Karpas-422 (cell line): ENCODE results near the gene CA12. TPM values are rescaled to one million over a fixed set of nuclear protein-coding genes. Genes with fewer than 3 reads are reported as not detected.
"Not testable (repeated sequence)": the region's sequence is repeated elsewhere in the genome, so short reads cannot be mapped to it uniquely, and the experiment has no call there.

Experiments used
- DNase-seq: peaks from one replicate; pipeline ENCODE4 v3.0.0-alpha.2; 2015
- H2AFZ ChIP-seq: fragments of 200-600 bp; sonication (generic); 2 replicates; pipeline ENCODE4 v1.6.1; 2014; ENCODE audit warnings: antibody characterized with exemption, low read length, mixed read lengths
- H3K27ac ChIP-seq: fragments of 200-600 bp; sonication (generic); 2 replicates; pipeline ENCODE4 v1.5.1; 2014; ENCODE audit warnings: mild to moderate bottlenecking, low read length, moderate library complexity
- H3K27me3 ChIP-seq: fragments of 200-600 bp; sonication (generic); 2 replicates; pipeline ENCODE4 v1.6.1; 2014; ENCODE audit warnings: low read length, mixed read lengths
- H3K36me3 ChIP-seq: fragments of 200-600 bp; sonication (generic); 2 replicates; pipeline ENCODE4 v1.6.1; 2014; ENCODE audit warnings: low read length, mixed read lengths; ENCODE audit not compliant: insufficient read depth
- H3K4me1 ChIP-seq: fragments of 200-600 bp; sonication (generic); 2 replicates; pipeline ENCODE4 v1.6.1; 2014; ENCODE audit warnings: mild to moderate bottlenecking, low read length, mixed read lengths
- H3K4me2 ChIP-seq: fragments of 200-600 bp; sonication (generic); 2 replicates; pipeline ENCODE4 v1.6.1; 2014; ENCODE audit warnings: low read length, low read depth, mild to moderate bottlenecking; ENCODE audit not compliant: poor library complexity, severe bottlenecking
- H3K4me3 ChIP-seq: fragments of 200-600 bp; sonication (generic); 2 replicates; pipeline ENCODE4 v1.5.1; 2014; ENCODE audit warnings: mild to moderate bottlenecking, antibody characterized with exemption, low read length, mixed read lengths
- H3K79me2 ChIP-seq: fragments of 200-600 bp; sonication (generic); 2 replicates; pipeline ENCODE4 v1.6.1; 2014; ENCODE audit warnings: mild to moderate bottlenecking, low read length, mixed read lengths
- H3K9ac ChIP-seq: fragments of 200-600 bp; sonication (generic); 2 replicates; pipeline ENCODE4 v1.6.0; 2014; ENCODE audit warnings: low read length
- H3K9me2 ChIP-seq: fragments of 200-600 bp; sonication (generic), shearing (Covaris generic); replicated peaks from 2 replicates; pipeline ENCODE4 v1.6.0; 2014; ENCODE audit warnings: mild to moderate bottlenecking, low read length, moderate library complexity; ENCODE audit not compliant: insufficient read depth
- H3K9me3 ChIP-seq: fragments of 300-700, 200-600 bp; sonication (generic); 2 replicates; pipeline ENCODE4 v1.6.1; 2014; ENCODE audit warnings: low read length, mixed read lengths
- H4K20me1 ChIP-seq: fragments of 200-600 bp; sonication (generic); 2 replicates; pipeline ENCODE4 v1.6.1; 2014; ENCODE audit warnings: mild to moderate bottlenecking, antibody characterized with exemption, low read length, low read depth; ENCODE audit not compliant: insufficient read depth
- total RNA-seq: library from RNA; depleted of rRNA; stranded (reverse); fragments of >200 nt; shearing (Covaris generic); gene quantifications from 2 replicates; pipeline ENCODE4 v1.2.3, GENCODE V29; 2014; ENCODE audit warnings: low replicate concordance

The CA12 gene
- total RNA-seq, 1 experiment from 2014 or later = not detected

DNA sequence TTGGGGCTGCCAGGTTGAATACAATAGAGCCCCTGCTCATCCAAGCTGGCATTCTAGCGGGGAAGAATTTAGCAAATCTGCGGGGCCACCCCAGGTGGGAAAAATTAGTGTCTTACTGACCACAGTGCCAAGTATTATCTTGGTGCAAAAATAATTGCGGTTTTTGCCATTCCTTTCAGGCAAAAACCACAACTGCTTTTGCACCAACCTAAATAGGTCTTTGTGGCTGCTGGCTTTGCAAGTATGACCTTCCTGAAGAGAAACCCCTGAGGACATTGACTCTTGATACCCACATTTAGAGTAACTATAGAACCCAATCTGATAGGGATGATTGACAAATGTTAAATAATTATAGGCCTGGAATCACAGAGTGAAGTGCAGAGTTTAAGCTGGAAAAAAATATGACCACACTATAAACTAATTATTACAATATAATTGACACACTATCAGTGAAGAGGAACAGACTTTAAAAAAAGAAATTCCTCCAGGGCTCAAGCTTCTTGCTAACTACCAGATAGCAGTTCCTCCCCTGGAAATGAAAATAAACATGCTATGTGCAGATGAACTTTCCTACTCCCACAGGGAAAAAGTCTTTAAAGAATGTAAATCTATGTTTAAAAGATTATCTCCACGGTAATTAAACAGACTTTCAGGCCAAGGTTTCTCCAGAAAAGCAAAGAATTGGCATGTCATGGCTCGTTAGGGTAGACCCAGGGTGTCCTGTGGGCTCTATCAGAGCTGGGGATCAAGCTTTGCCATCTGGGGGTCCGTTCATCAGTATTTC lies 34.4 kb downstream of the CA12 start:
- Histone ChIP-seq H4K20me1 (no peaks in the 10 kb centered on the region), H3K4me3 (no peak overlapping the region), H3K4me1 (peaks cover 4% of the 10 kb centered on the region; the same call in 1 of the 2 replicates), H3K27ac (no peak overlapping the region), H2AFZ (no peak overlapping the region), H3K27me3 (no peaks in the 10 kb centered on the region), H3K9me2 (no peaks in the 10 kb centered on the region), H3K9ac (no peak overlapping the region), H3K36me3 (no peaks in the 10 kb centered on the region), H3K9me3 (no peaks in the 10 kb centered on the region), H3K4me2 (no peak overlapping the region), H3K79me2 (no peaks in the 10 kb centered on the region)
- DNase-seq = no peak

GRCh38 chr15:63345391-63345752 lies 36.3 kb downstream of the CA12 start:
- H3K36me3 ChIP-seq = no peaks in the 10 kb centered on the region
- H3K4me1 ChIP-seq = peaks cover 4% of the 10 kb centered on the region; the same call in 1 of the 2 replicates
- no peaks in the 10 kb centered on the region for H3K9me3 ChIP-seq
- H3K27ac ChIP-seq = no peak overlapping the region
- no peaks in the 10 kb centered on the region for H3K27me3 ChIP-seq
- no peak for DNase-seq
- no peaks in the 10 kb centered on the region for H3K9me2 ChIP-seq
- no peak overlapping the region for H3K9ac ChIP-seq
- no peak overlapping the region for H2AFZ ChIP-seq
- no peaks in the 10 kb centered on the region for H3K79me2 ChIP-seq
- H4K20me1 ChIP-seq = no peaks in the 10 kb centered on the region
- no peak overlapping the region for H3K4me3 ChIP-seq
- H3K4me2 ChIP-seq = no peak overlapping the region

DNA sequence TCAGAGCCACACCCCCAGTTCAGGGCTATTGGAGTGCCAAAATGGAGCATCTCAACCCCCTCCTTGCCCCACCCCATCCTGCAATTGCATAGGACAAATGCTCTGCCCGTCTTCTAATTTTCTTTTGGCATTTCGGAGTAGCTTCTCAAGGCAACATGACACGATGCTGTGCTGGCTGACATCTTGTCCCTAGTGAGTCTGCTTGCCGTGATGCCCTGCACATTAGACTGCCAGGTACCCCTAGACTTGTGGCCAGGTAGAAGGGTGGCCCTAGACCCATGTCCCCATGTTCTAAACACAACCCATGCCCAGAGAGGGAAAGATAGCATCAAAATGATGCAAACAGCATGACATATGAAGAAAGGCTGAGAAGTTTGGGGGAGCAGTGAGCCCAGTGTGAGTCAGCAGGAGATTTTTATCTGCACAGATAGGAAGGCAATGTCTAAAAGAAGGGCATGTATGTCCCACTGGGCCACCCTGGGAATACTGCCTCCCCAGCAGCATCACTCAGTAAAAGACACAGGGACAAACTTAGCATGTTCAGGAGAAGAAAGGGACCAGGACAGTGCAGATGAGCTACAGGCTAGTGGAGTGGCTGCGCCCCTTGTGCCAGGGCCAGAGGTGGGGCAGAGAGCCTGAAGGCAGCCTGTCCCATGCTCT lies 36.8 kb downstream of the CA12 start:
- Histone ChIP-seq H3K36me3 (no peaks in the 10 kb centered on the region), H2AFZ (no peak overlapping the region), H3K79me2 (no peaks in the 10 kb centered on the region), H3K9me2 (no peaks in the 10 kb centered on the region), H3K4me3 (no peak overlapping the region), H4K20me1 (no peaks in the 10 kb centered on the region), H3K4me1 (peaks cover 4% of the 10 kb centered on the region; the same call in 1 of the 2 replicates), H3K9me3 (no peaks in the 10 kb centered on the region), H3K27ac (no peak overlapping the region), H3K4me2 (no peak overlapping the region), H3K9ac (no peak overlapping the region), H3K27me3 (no peaks in the 10 kb centered on the region)
- DNase-seq = no peak

GRCh38 chr15:63342996-63343562 lies 38.6 kb downstream of the CA12 start:
- not testable (repeated sequence) for H3K4me2 ChIP-seq, H3K79me2 ChIP-seq, H3K27me3 ChIP-seq, H3K9ac ChIP-seq, H3K27ac ChIP-seq, H3K9me3 ChIP-seq, H3K4me3 ChIP-seq, H4K20me1 ChIP-seq, H3K36me3 ChIP-seq, H3K4me1 ChIP-seq, DNase-seq, H3K9me2 ChIP-seq, H2AFZ ChIP-seq

GRCh38 chr15:63341898-63342297 lies 39.7 kb downstream of the CA12 start:
- Histone ChIP-seq H2AFZ (no peak overlapping the region), H3K9me2 (no peaks in the 10 kb centered on the region), H3K27me3 (no peaks in the 10 kb centered on the region), H3K4me2 (no peak overlapping the region), H3K9me3 (no peaks in the 10 kb centered on the region), H3K9ac (no peak overlapping the region), H4K20me1 (no peaks in the 10 kb centered on the region), H3K4me3 (no peak overlapping the region), H3K36me3 (no peaks in the 10 kb centered on the region), H3K79me2 (no peaks in the 10 kb centered on the region), H3K4me1 (no peaks in the 10 kb centered on the region), H3K27ac (no peak overlapping the region)
- no peak for DNase-seq

- no peak for DNase-seq
- no peaks in the 10 kb centered on the region for H3K9me3 ChIP-seq
- no peak overlapping the region for H3K4me3 ChIP-seq
- H2AFZ ChIP-seq = no peak overlapping the region
- H4K20me1 ChIP-seq = no peaks in the 10 kb centered on the region
- no peak overlapping the region for H3K4me2 ChIP-seq
- H3K36me3 ChIP-seq = no peaks in the 10 kb centered on the region
- no peaks in the 10 kb centered on the region for H3K79me2 ChIP-seq
- no peaks in the 10 kb centered on the region for H3K27me3 ChIP-seq
- H3K4me1 ChIP-seq = no peaks in the 10 kb centered on the region
- no peaks in the 10 kb centered on the region for H3K9me2 ChIP-seq
- H3K27ac ChIP-seq = no peak overlapping the region
- no peak overlapping the region for H3K9ac ChIP-seq
These were observed 40.8 kb downstream of the CA12 start for GRCh38 chr15:63340878-63341277.

GRCh38 chr15:63340353-63340752 lies 41.3 kb downstream of the CA12 start:
- no peaks in the 10 kb centered on the region for H3K27me3 ChIP-seq
- no peaks in the 10 kb centered on the region for H4K20me1 ChIP-seq
- no peak overlapping the region for H3K9ac ChIP-seq
- no peaks in the 10 kb centered on the region for H3K36me3 ChIP-seq
- no peaks in the 10 kb centered on the region for H3K9me3 ChIP-seq
- H3K4me1 ChIP-seq = no peaks in the 10 kb centered on the region
- H3K9me2 ChIP-seq = no peaks in the 10 kb centered on the region
- H3K27ac ChIP-seq = no peak overlapping the region
- H2AFZ ChIP-seq = no peak overlapping the region
- H3K4me2 ChIP-seq = no peak overlapping the region
- H3K79me2 ChIP-seq = no peaks in the 10 kb centered on the region
- no peak for DNase-seq
- H3K4me3 ChIP-seq = no peak overlapping the region

DNA sequence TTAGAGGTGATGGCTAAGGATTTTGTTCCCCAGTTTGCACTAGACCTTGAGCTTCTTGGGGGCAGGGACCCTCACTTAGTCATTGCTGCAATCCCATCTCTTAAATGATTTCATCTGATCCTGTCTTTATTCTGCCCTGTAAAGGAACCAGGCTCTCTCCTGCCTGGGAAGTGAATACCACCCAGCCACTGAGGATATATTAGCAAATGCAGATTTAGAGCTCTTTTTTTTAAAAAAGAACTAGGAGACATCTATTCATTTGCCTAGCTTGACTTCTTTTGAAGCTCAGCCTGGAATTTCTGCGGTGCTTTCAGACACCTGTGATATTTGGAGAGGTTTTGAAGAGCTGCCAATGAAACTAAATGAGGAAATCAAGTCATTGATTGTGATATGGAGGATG lies 41.8 kb downstream of the CA12 start:
- Histone ChIP-seq H3K9me3 (no peaks in the 10 kb centered on the region), H4K20me1 (no peaks in the 10 kb centered on the region), H3K9ac (no peak overlapping the region), H2AFZ (no peak overlapping the region), H3K27me3 (no peaks in the 10 kb centered on the region), H3K36me3 (no peaks in the 10 kb centered on the region), H3K4me2 (no peak overlapping the region), H3K79me2 (no peaks in the 10 kb centered on the region), H3K4me1 (no peaks in the 10 kb centered on the region), H3K9me2 (no peaks in the 10 kb centered on the region), H3K27ac (no peak overlapping the region), H3K4me3 (no peak overlapping the region)
- no peak for DNase-seq
